H7 (cell line): ENCODE measurements around the gene MYADML2. TPM values are rescaled to one million over a fixed set of nuclear protein-coding genes. Genes with fewer than 3 reads are reported as not detected.

Source experiments
- DNase-seq: peaks from one replicate; pipeline ENCODE4 v3.0.0; 2012
- H3K27me3 ChIP-seq: 2 replicates; pipeline ENCODE4 v1.6.0; 2011; ENCODE audit warnings: mild to moderate bottlenecking, low read length; ENCODE audit not compliant: control insufficient read depth, insufficient read depth
- H3K36me3 ChIP-seq: replicated peaks from 2 replicates; pipeline ENCODE4 v1.5.1; 2011; ENCODE audit warnings: low read length; ENCODE audit not compliant: control insufficient read depth, insufficient read depth
- H3K4me3 ChIP-seq: 2 replicates; pipeline ENCODE4 v1.5.1; 2011; ENCODE audit warnings: low read depth, mild to moderate bottlenecking, control low read depth, low read length, moderate library complexity; ENCODE audit not compliant: insufficient read depth
- total RNA-seq: library from RNA; depleted of rRNA; stranded (reverse); fragments of >200 nt; shearing (Covaris generic); gene quantifications from 2 replicates; pipeline ENCODE4 v1.2.3, GENCODE V29; 2014

MYADML2 gene
- total RNA-seq, 1 experiment from 2014 or later: 0.24 TPM

DNA sequence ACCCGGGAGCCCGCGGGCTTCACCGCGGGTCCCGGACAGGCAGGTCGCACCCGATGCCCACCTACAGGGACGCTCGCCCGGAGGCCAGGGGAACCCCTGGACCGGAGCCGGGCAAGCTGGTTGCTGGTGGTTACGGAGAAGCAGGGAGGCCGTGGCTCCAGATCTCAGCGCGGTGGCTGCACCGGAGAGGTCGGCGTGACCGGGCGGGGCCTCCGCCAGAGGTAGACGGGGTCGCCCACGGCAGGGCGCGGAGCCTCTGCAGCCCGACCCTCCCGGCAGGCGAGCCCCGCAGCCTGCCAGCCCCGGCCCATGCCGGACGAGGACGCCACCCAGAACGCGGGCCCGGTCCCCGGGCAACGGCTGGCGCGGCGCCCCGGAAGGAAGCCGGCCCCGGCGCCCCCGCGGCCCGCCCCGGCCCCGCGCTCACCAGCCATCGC is 36.2 kb downstream of the MYADML2 start:
- Histone ChIP-seq H3K27me3 (peaks cover 2% of the 10 kb centered on the region; the same call in 1 of the 2 replicates), H3K4me3 (peak overlapping the region; percentile 78), H3K36me3 (peaks cover 10% of the 10 kb centered on the region)
- DNase-seq: no peak

- DNase-seq: no peak
- Histone ChIP-seq H3K4me3 (peak overlapping the region; percentile 78), H3K36me3 (peaks cover 7% of the 10 kb centered on the region), H3K27me3 (peaks cover 2% of the 10 kb centered on the region; the same call in 1 of the 2 replicates)
Measured at GRCh38 chr17:81909966-81910839, 36.8 kb downstream of the MYADML2 start.

GRCh38 chr17:81909231-81909630 is 37.8 kb downstream of the MYADML2 start:
- no peak overlapping the region for H3K4me3 ChIP-seq
- H3K27me3 ChIP-seq: peaks cover 2% of the 10 kb centered on the region; the same call in 1 of the 2 replicates
- H3K36me3 ChIP-seq: peaks cover 5% of the 10 kb centered on the region
- DNase-seq: no peak

DNA sequence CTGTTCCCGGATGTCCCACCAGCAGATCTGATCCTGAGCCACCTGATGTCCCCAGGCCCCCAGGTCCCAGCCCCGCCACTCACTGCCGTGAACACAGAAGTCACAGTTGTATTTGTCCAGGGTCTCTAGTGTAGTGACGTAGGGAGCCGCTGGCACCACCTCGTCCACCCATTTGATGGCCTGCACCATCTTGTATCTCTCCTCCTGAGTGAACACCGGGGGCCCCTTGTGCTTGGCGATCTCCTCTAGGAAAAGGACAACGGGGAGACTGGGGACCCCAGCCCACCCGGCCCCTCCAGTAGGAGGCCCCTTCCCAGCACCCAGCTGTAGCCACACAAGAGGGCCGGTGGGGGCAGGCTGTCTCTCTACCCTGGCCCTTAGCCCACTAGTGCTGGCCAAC is 38.2 kb downstream of the MYADML2 start:
- H3K4me3 ChIP-seq: no peak overlapping the region
- H3K36me3 ChIP-seq: peaks cover 3% of the 10 kb centered on the region; the same call in 1 of the 2 replicates
- no peak for DNase-seq
- H3K27me3 ChIP-seq: peaks cover 2% of the 10 kb centered on the region; the same call in 1 of the 2 replicates

DNA sequence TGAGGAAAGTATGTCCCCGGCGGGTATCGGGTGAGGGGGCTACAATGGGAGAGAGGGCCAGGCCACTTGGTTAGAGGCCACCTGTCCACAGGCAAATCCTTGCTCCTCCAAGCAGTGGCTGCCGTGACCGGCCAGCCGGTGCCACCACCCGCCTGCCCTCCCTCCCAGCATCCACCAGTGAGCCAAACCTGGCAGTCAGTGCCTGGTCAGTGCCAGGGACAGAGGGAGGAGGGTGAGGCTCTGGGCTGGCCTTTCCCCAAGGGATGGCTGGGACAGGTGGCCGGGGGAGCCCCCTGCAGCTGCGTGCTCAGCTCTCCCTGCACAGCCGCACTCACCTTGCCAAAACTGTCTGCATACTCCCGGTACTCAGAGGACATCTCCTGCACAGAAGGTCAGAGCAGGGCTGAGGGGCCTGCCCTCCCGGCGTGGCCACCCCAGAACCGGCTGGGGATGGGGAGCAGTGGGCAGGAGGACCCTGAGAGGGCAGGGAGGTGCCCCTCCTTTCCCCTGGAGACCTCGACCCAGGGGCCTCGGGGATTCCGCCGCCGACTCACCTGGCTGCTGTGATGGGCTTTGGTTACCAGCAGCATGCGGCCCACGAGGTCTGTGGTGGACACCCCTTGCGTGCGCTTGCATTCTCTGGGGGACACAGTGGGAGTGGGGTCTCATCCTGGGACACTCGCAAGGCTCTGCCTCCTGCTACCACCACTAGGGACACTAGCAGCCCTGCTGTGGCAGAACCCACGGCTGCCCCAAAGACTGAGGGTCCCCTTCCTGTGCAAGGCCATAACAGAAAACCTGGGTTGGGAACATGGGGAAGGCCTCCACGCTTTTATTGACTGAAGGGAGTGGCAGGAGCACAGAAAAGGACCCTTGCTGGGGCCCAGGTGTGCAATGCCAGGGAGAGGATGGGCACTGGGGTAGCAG is 39.6 kb downstream of the MYADML2 start:
- DNase-seq: no peak
- Histone ChIP-seq H3K36me3 (peaks cover 2% of the 10 kb centered on the region; the same call in 1 of the 2 replicates), H3K27me3 (peaks cover 3% of the 10 kb centered on the region), H3K4me3 (no peak overlapping the region)

DNA sequence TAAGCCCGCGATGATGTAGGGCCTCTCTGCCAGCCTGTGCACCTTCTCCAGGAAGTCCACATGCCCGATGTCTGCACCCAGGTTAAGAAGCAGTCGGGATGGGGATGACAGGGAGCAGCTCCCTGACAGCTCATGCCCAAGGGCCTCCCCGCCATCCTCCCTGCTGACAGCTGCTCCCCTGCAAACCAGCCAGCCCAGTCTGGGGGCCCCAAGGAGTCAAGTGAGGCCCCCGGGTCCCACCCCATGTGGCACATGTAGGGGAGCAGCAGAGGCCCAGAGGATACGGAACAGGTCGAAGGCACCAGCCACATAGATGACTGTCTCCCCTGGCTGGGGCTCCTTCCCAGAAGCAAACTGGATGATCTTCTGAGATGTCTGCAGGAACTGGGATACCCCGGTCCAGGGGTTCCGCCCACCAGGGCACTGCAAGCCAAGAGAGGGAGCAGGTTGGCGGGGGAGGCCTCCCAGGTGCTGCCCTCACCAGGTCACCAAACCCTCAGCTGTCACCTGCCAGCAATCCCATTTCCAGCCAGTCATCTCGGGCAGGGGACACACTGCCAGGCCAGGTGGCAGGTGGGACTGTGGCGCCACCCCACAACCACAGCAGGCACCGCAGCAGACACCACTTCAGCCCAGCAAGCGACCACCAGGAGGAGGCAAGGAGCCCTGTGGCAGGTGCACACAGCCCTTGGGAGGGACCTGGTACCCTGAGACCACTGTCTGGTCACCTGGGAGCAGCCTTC is 40.4 kb downstream of the MYADML2 start:
- Histone ChIP-seq H3K36me3 (peaks cover 2% of the 10 kb centered on the region; the same call in 1 of the 2 replicates), H3K27me3 (peaks cover 10% of the 10 kb centered on the region), H3K4me3 (no peak overlapping the region)
- DNase-seq: peak; percentile 77

- Histone ChIP-seq H3K4me3 (no peak overlapping the region), H3K27me3 (peaks cover 16% of the 10 kb centered on the region), H3K36me3 (peaks cover 2% of the 10 kb centered on the region; the same call in 1 of the 2 replicates)
- DNase-seq: no peak
Measured at GRCh38 chr17:81905993-81906392, 41.0 kb downstream of the MYADML2 start.

- Histone ChIP-seq H3K36me3 (peaks cover 2% of the 10 kb centered on the region; the same call in 1 of the 2 replicates), H3K4me3 (no peak overlapping the region), H3K27me3 (peaks cover 17% of the 10 kb centered on the region)
- DNase-seq: no peak
Measured at GRCh38 chr17:81905424-81905875, 41.6 kb downstream of the MYADML2 start.

GRCh38 chr17:81904600-81905423 is 42.2 kb downstream of the MYADML2 start:
- no peak for DNase-seq
- peaks cover 2% of the 10 kb centered on the region; the same call in 1 of the 2 replicates for H3K36me3 ChIP-seq
- H3K27me3 ChIP-seq: peaks cover 16% of the 10 kb centered on the region
- no peak overlapping the region for H3K4me3 ChIP-seq

GRCh38 chr17:81903896-81904599 is 43.0 kb downstream of the MYADML2 start:
- Histone ChIP-seq H3K27me3 (peaks cover 16% of the 10 kb centered on the region), H3K4me3 (no peak overlapping the region), H3K36me3 (peaks cover 4% of the 10 kb centered on the region; the same call in 1 of the 2 replicates)
- no peak for DNase-seq

DNA sequence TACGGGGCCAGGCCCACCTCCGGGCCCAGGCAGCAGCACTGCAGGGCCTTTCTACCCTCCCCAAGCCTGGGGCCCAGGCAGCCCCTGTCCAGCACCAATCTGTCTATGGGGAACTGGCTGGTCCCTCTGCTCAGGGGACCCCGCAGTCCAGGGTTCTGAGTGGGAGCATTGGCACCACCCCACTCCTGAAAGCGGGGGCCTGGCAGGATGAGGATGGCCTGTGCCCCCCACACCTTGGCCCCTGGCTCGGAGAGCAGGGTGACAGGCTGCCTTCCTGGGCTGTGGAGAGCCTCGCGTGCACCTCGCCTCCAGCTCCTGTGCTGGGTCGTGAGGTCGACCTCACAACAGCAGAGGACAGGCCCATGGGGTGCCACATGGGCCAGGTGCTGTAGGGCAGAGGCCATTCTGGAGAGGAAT is 43.6 kb downstream of the MYADML2 start:
- peaks cover 4% of the 10 kb centered on the region; the same call in 1 of the 2 replicates for H3K36me3 ChIP-seq
- peaks cover 16% of the 10 kb centered on the region for H3K27me3 ChIP-seq
- H3K4me3 ChIP-seq: no peak overlapping the region
- no peak for DNase-seq

- Histone ChIP-seq H3K27me3 (peaks cover 16% of the 10 kb centered on the region), H3K4me3 (peak overlapping the region; percentile 34), H3K36me3 (peaks cover 6% of the 10 kb centered on the region)
- peak; percentile 84 for DNase-seq
Measured at GRCh38 chr17:81902653-81903414, 44.2 kb downstream of the MYADML2 start.
